ENCODE measurements around the gene CDK17. TPM values are rescaled to one million over a fixed set of nuclear protein-coding genes. Genes with fewer than 3 reads are reported as not detected.
A peak's percentile ranks its signal among the peaks of the same experiment; 100 is the strongest.

Gene CDK17
- total and polyA plus RNA-seq, 4 donors, result 13.7 to 130 (median 29.1) TPM

DNA sequence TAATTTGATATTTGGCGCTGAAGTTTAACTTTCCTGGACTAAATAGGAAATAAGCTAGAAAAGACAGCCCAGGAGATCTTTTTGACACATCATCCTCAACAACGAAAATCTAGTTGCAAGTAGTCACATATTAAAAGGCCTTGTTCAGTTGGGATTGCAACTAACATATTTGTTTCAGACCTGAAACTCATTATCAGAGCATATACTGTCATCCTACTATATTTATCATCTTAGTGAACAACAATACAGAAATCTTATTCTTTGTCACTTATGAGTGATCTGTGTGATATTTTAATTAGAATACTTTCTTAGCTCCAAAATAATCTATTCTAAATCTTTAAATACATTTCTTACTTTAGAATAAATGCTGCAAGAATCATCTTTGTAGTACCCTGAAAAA is 134.0 kb downstream of the CDK17 start:
- no peak overlapping the region for H3K4me3 ChIP-seq
- TF ChIP-seq, protein P1, sequence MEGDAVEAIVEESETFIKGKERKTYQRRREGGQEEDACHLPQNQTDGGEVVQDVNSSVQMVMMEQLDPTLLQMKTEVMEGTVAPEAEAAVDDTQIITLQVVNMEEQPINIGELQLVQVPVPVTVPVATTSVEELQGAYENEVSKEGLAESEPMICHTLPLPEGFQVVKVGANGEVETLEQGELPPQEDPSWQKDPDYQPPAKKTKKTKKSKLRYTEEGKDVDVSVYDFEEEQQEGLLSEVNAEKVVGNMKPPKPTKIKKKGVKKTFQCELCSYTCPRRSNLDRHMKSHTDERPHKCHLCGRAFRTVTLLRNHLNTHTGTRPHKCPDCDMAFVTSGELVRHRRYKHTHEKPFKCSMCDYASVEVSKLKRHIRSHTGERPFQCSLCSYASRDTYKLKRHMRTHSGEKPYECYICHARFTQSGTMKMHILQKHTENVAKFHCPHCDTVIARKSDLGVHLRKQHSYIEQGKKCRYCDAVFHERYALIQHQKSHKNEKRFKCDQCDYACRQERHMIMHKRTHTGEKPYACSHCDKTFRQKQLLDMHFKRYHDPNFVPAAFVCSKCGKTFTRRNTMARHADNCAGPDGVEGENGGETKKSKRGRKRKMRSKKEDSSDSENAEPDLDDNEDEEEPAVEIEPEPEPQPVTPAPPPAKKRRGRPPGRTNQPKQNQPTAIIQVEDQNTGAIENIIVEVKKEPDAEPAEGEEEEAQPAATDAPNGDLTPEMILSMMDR (IDR thresholded peaks at IDR 0.05; ENCODE audit: control extremely low read depth, extremely low read depth), result no peak
- no peak for DNase-seq
- peaks cover 0 to 8% (median 1%) of the 10 kb centered on the region in 5 donors for H3K4me1 ChIP-seq (ENCODE audit: control insufficient read depth in 5 of 5, insufficient read depth in 5 of 5, low read length in 5 of 5)
- peaks cover 11 to 20% (median 14%) of the 10 kb centered on the region in 4 donors for H3K36me3 ChIP-seq (ENCODE audit: control insufficient read depth in 4 of 4, insufficient read depth in 4 of 4, low read length in 4 of 4)
- no peak for ATAC-seq (ENCODE audit: insufficient read depth, low FRiP score)
- no peaks in the 10 kb centered on the region for H3K9me3 ChIP-seq (ENCODE audit: control insufficient read depth in 4 of 4, insufficient read depth in 3 of 4, low read length in 3 of 4)
- no peak overlapping the region for H3K27ac ChIP-seq (ENCODE audit: low read depth in 1 of 2, low read length in 1 of 2)
- 74 to 82% methylated on average over 2 of the region's 2 CpGs for WGBS, 2 donors
- H3K27me3 ChIP-seq (ENCODE audit: control insufficient read depth in 3 of 3, insufficient read depth in 3 of 3, low read length in 2 of 3), result no peaks in the 10 kb centered on the region
- H3K9ac ChIP-seq (ENCODE audit: insufficient read depth in 1 of 2, low read length in 2 of 2), result no peak overlapping the region

DNA sequence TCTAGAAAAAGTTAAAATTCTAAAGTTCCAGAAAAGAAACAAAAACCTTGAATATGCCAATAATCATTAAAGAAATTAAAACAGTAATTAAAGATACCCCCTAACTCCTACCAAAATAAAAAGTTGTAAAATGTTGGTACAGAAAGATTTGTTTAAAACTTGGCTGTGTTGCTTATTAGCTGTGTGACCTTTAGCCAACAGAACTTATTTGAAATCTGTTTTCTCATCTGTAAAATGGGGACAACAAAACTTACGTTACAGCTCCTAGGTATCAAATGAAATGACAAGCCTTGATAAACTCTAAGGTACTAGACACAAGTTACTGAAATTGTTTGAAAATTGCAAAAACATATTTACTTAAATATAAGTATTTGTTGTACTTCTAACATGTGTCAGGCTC is 134.4 kb downstream of the CDK17 start:
- H3K4me1 ChIP-seq (ENCODE audit: control insufficient read depth in 5 of 5, insufficient read depth in 5 of 5, low read length in 5 of 5), result peaks cover 0 to 8% (median 1%) of the 10 kb centered on the region in 5 donors
- no peaks in the 10 kb centered on the region for H3K27me3 ChIP-seq (ENCODE audit: control insufficient read depth in 3 of 3, insufficient read depth in 3 of 3, low read length in 2 of 3)
- H3K9ac ChIP-seq (ENCODE audit: insufficient read depth in 1 of 2, low read length in 2 of 2), result no peak overlapping the region
- 88 to 94% methylated on average over 1 of the region's 1 CpG for WGBS, 2 donors
- ATAC-seq (ENCODE audit: insufficient read depth, low FRiP score) (no peak), DNase-seq (no peak)
- H3K4me3 ChIP-seq, result no peak overlapping the region
- no peaks in the 10 kb centered on the region for H3K9me3 ChIP-seq (ENCODE audit: control insufficient read depth in 4 of 4, insufficient read depth in 3 of 4, low read length in 3 of 4)
- TF ChIP-seq, protein P1 (IDR thresholded peaks at IDR 0.05; ENCODE audit: control extremely low read depth, extremely low read depth), result no peak
- no peak overlapping the region for H3K27ac ChIP-seq (ENCODE audit: low read depth in 1 of 2, low read length in 1 of 2)
- H3K36me3 ChIP-seq (ENCODE audit: control insufficient read depth in 4 of 4, insufficient read depth in 4 of 4, low read length in 4 of 4), result peaks cover 7 to 17% (median 12%) of the 10 kb centered on the region in 4 donors

DNA sequence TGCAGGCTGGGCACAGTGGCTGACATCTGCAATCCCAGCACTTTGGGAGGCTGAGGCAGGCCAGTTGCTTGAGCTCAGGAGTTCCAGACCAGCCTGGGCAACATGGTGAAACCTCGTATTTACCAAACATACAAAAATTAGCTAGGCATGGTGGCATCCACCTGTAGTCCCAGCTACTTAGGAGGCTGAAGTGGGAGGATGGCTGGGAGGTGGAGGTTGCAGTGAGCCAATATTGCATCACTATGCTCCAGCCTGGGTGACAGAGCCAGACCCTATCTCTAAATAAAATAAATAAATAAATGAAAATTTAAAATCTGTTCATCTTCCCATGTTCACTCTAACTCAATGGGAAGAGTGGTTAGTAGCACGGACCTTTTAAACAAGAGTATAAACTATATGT is 134.8 kb downstream of the CDK17 start:
- H3K27me3 ChIP-seq (ENCODE audit: control insufficient read depth in 3 of 3, insufficient read depth in 3 of 3, low read length in 2 of 3), result no peaks in the 10 kb centered on the region
- no peak overlapping the region for H3K27ac ChIP-seq (ENCODE audit: low read depth in 1 of 2, low read length in 1 of 2)
- DNase-seq, result no peak
- H3K36me3 ChIP-seq (ENCODE audit: control insufficient read depth in 4 of 4, insufficient read depth in 4 of 4, low read length in 4 of 4), result peaks cover 10 to 18% (median 14%) of the 10 kb centered on the region in 4 donors
- no peak overlapping the region for H3K9ac ChIP-seq (ENCODE audit: insufficient read depth in 1 of 2, low read length in 2 of 2)
- H3K9me3 ChIP-seq (ENCODE audit: control insufficient read depth in 4 of 4, insufficient read depth in 3 of 4, low read length in 3 of 4), result no peaks in the 10 kb centered on the region
- H3K4me3 ChIP-seq, result no peak overlapping the region
- no peak for ATAC-seq (ENCODE audit: insufficient read depth, low FRiP score)
- peaks cover 0 to 8% (median 1%) of the 10 kb centered on the region in 5 donors for H3K4me1 ChIP-seq (ENCODE audit: control insufficient read depth in 5 of 5, insufficient read depth in 5 of 5, low read length in 5 of 5)
- WGBS, 2 donors, result 96 to 99% methylated on average over 2 of the region's 2 CpGs
- TF ChIP-seq, protein P1 (IDR thresholded peaks at IDR 0.05; ENCODE audit: control extremely low read depth, extremely low read depth), result no peak

DNA sequence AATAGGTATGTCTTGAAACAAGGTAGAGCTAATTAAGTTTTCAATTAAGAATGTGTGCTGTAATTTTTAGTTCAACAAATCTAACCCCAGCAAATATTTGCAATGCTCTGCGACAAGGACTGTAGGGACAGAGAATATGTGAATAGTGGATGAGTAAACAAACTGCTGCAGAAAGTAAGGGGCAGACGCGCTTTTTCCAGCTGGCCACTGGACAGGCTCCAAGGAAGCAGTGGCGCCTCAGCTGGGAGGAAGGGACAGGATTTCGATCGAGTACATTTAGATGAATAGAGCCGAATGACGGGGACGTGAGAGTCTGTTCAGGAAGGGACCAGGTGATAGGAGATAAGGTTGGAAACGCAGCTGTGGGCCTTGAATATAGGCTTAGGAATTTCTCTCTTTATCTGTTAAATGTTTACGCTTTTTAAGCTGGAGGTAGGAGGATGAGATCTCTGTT is 136.8 kb downstream of the CDK17 start:
- ATAC-seq (ENCODE audit: insufficient read depth, low FRiP score), result no peak
- H3K36me3 ChIP-seq (ENCODE audit: control insufficient read depth in 4 of 4, insufficient read depth in 4 of 4, low read length in 4 of 4), result peaks cover 11 to 24% (median 15%) of the 10 kb centered on the region in 4 donors
- 38 to 73% methylated on average over 11 of the region's 11 CpGs for WGBS, 2 donors
- peak; percentile 67 to 72 (median 68) for DNase-seq
- H3K9ac ChIP-seq (ENCODE audit: insufficient read depth in 1 of 2, low read length in 2 of 2), result no peak overlapping the region
- no peaks in the 10 kb centered on the region for H3K27me3 ChIP-seq (ENCODE audit: control insufficient read depth in 3 of 3, insufficient read depth in 3 of 3, low read length in 2 of 3)
- TF ChIP-seq, protein P1 (IDR thresholded peaks at IDR 0.05; ENCODE audit: control extremely low read depth, extremely low read depth), result no peak
- peak overlapping the region in 1 of 2 donors; percentile 59 for H3K27ac ChIP-seq (ENCODE audit: low read depth in 1 of 2, low read length in 1 of 2)
- H3K9me3 ChIP-seq (ENCODE audit: control insufficient read depth in 4 of 4, insufficient read depth in 3 of 4, low read length in 3 of 4), result no peaks in the 10 kb centered on the region
- no peak overlapping the region for H3K4me3 ChIP-seq
- H3K4me1 ChIP-seq (ENCODE audit: control insufficient read depth in 5 of 5, insufficient read depth in 5 of 5, low read length in 5 of 5), result peaks cover 0 to 14% (median 3%) of the 10 kb centered on the region in 5 donors

All from lung (tissue), 12 donors.